H9 (cell line): ENCODE data around the gene ADARB2. TPM values are rescaled to one million over a fixed set of nuclear protein-coding genes. Genes with fewer than 3 reads are reported as not detected.

Source experiments
- DNase-seq: peaks from one replicate; pipeline ENCODE4 v3.0.0-alpha.2; 2017
- H2AFZ ChIP-seq: one replicate; pipeline ENCODE4 v1.6.1; 2013; ENCODE audit warnings: mild to moderate bottlenecking, low read length, control low read depth, moderate library complexity
- H2AK5ac ChIP-seq: 2 replicates; pipeline ENCODE4 v1.6.1; 2013; ENCODE audit warnings: low read length, control low read depth, mixed read lengths; ENCODE audit not compliant: insufficient read length
- H2BK120ac ChIP-seq: one replicate; pipeline ENCODE4 v1.6.1; 2013; ENCODE audit warnings: low read depth, mild to moderate bottlenecking, low read length, control low read depth, inconsistent platforms; ENCODE audit not compliant: poor library complexity, severe bottlenecking
- H2BK12ac ChIP-seq: 2 replicates; pipeline ENCODE4 v1.6.1; 2013; ENCODE audit warnings: low read length, control low read depth, mixed read lengths, low read depth; ENCODE audit not compliant: insufficient read length
- H2BK15ac ChIP-seq: 2 replicates; pipeline ENCODE4 v1.6.1; 2013; ENCODE audit warnings: low read depth, low read length, control low read depth
- H2BK20ac ChIP-seq: one replicate; pipeline ENCODE4 v1.6.1; 2013; ENCODE audit warnings: low read depth, mild to moderate bottlenecking, low read length, control low read depth, inconsistent platforms; ENCODE audit not compliant: poor library complexity, severe bottlenecking
- H2BK5ac ChIP-seq: 2 replicates; pipeline ENCODE4 v1.6.1; 2013; ENCODE audit warnings: low read length, control low read depth, mixed read lengths; ENCODE audit not compliant: insufficient read length
- H3K14ac ChIP-seq: 2 replicates; pipeline ENCODE4 v1.6.1; 2013; ENCODE audit warnings: low read length, control low read depth; ENCODE audit not compliant: insufficient read depth
- H3K18ac ChIP-seq: 2 replicates; pipeline ENCODE4 v1.6.1; 2013; ENCODE audit warnings: low read depth, mild to moderate bottlenecking, mixed read lengths, low read length, control low read depth; ENCODE audit not compliant: insufficient read length
- H3K23ac ChIP-seq: 2 replicates; pipeline ENCODE4 v1.6.1; 2013; ENCODE audit warnings: low read length, control low read depth, mixed read lengths, low read depth; ENCODE audit not compliant: insufficient read length
- H3K23me2 ChIP-seq: 2 replicates; pipeline ENCODE4 v1.6.1; 2013; ENCODE audit warnings: low read depth, mild to moderate bottlenecking, mixed read lengths, low read length, control low read depth; ENCODE audit not compliant: insufficient read length, poor library complexity, severe bottlenecking
- H3K27ac ChIP-seq: 2 replicates; pipeline ENCODE4 v1.5.1; 2013; ENCODE audit warnings: low read length, control low read depth, mixed read lengths, low read depth; ENCODE audit not compliant: insufficient read length
- H3K27me3 ChIP-seq: 2 replicates; pipeline ENCODE4 v1.6.1; 2013; ENCODE audit warnings: low read length, control low read depth, inconsistent platforms; ENCODE audit not compliant: insufficient read depth
- H3K4ac ChIP-seq: 2 replicates; pipeline ENCODE4 v1.6.1; 2013; ENCODE audit warnings: low read depth, mild to moderate bottlenecking, control low read depth, inconsistent platforms, low read length, moderate library complexity
- H3K4me1 ChIP-seq: 2 replicates; pipeline ENCODE4 v1.6.1; 2013; ENCODE audit warnings: low read length, control low read depth, inconsistent platforms; ENCODE audit not compliant: insufficient read depth
- H3K4me2 ChIP-seq: 2 replicates; pipeline ENCODE4 v1.6.1; 2013; ENCODE audit warnings: low read length, control low read depth, mixed read lengths; ENCODE audit not compliant: insufficient read length, insufficient read depth
- H3K56ac ChIP-seq: 2 replicates; pipeline ENCODE4 v1.6.1; 2013; ENCODE audit warnings: low read depth, mild to moderate bottlenecking, mixed read lengths, low read length, control low read depth; ENCODE audit not compliant: insufficient read length
- H3K79me1 ChIP-seq: 2 replicates; pipeline ENCODE4 v1.6.1; 2013; ENCODE audit warnings: low read depth, mild to moderate bottlenecking, moderate library complexity, low read length, control low read depth, inconsistent platforms; ENCODE audit not compliant: insufficient read depth, poor library complexity, severe bottlenecking
- H3K79me2 ChIP-seq: 2 replicates; pipeline ENCODE4 v1.6.1; 2013; ENCODE audit warnings: low read length, control low read depth, inconsistent platforms; ENCODE audit not compliant: insufficient read depth
- H3K9ac ChIP-seq: 2 replicates; pipeline ENCODE4 v1.6.1; 2013; ENCODE audit warnings: low read length, control low read depth, mixed read lengths; ENCODE audit not compliant: insufficient read length; ENCODE audit errors: extremely low read depth
- H3K9me3 ChIP-seq: one replicate; pipeline ENCODE4 v1.6.1; 2013; ENCODE audit warnings: low read depth, low read length, inconsistent platforms; ENCODE audit not compliant: control insufficient read depth
- H3T11ph ChIP-seq: one replicate; pipeline ENCODE4 v1.6.1; 2013; ENCODE audit warnings: mild to moderate bottlenecking, low read length, control low read depth, inconsistent platforms
- H4K20me1 ChIP-seq: one replicate; pipeline ENCODE4 v1.6.1; 2013; ENCODE audit not compliant: control insufficient read depth, insufficient read length, insufficient read depth
- H4K5ac ChIP-seq: 2 replicates; pipeline ENCODE4 v1.6.1; 2013; ENCODE audit warnings: low read depth, mild to moderate bottlenecking, mixed read lengths, low read length, control low read depth; ENCODE audit not compliant: insufficient read length
- H4K8ac ChIP-seq: replicated peaks from 2 replicates; pipeline ENCODE4 v1.6.1; 2013; ENCODE audit warnings: low read length, control low read depth, mixed read lengths, low read depth; ENCODE audit not compliant: insufficient read length
- H4K91ac ChIP-seq: 2 replicates; pipeline ENCODE4 v1.6.1; 2013; ENCODE audit warnings: low read depth, mild to moderate bottlenecking, moderate library complexity, mixed read lengths, low read length, control low read depth; ENCODE audit not compliant: insufficient read length
- H3K27ac Mint-ChIP-seq, 3 experiments: 2 replicates in 2 of 3; 3 replicates in 1 of 3; pipeline ENCODE4 v1.8.0; 2020 to 2021; ENCODE audit warnings: mixed read lengths in 3 of 3, mild to moderate bottlenecking in 1 of 3, moderate library complexity in 1 of 3
- H3K27me3 Mint-ChIP-seq: 2 replicates; pipeline ENCODE4 v1.8.0; 2021; ENCODE audit warnings: low read depth, mild to moderate bottlenecking, moderate library complexity, mixed read lengths
- H3K36me3 Mint-ChIP-seq, 3 experiments: 2 replicates in 2 of 3; 3 replicates in 1 of 3; pipeline ENCODE4 v1.8.0; 2020 to 2021; ENCODE audit warnings: low read depth in 3 of 3, mixed read lengths in 3 of 3; ENCODE audit not compliant: insufficient read depth in 1 of 3
- H3K4me1 Mint-ChIP-seq, 2 experiments: 2 replicates each; pipeline ENCODE4 v1.8.0; 2020; ENCODE audit warnings: mixed read lengths in 2 of 2
- H3K4me3 Mint-ChIP-seq, 2 experiments: 2 replicates in 1 of 2; 3 replicates in 1 of 2; pipeline ENCODE4 v1.8.0; 2020 to 2021; ENCODE audit warnings: mild to moderate bottlenecking in 2 of 2, mixed read lengths in 2 of 2, moderate library complexity in 1 of 2
- H3K9me3 Mint-ChIP-seq, 2 experiments: 2 replicates in 1 of 2; 3 replicates in 1 of 2; pipeline ENCODE4 v1.8.0; 2020; ENCODE audit warnings: mild to moderate bottlenecking in 2 of 2, mixed read lengths in 2 of 2, moderate library complexity in 1 of 2
- CTCF ChIP-seq: fragments of 200-600 bp; sonication (generic); conservative IDR thresholded peaks from 3 replicates; pipeline ENCODE4 v1.8.0; 2021; ENCODE audit warnings: antibody characterized with exemption, mild to moderate bottlenecking
- WGBS: extraction: QIAGEN DNeasy Blood & Tissue Kit; methylation state at CpG from one replicate; pipeline ENCODE4 v1.1.7; 2013; ENCODE audit warnings: missing lambda C conversion rate, low lambda C conversion rate, mixed read lengths; ENCODE audit not compliant: insufficient read length; ENCODE audit errors: extremely low coverage; 5-methylcytosine and 5-hydroxymethylcytosine counted together
- total RNA-seq: library from RNA; stranded (reverse); gene quantifications from 2 replicates; pipeline ENCODE4 v1.2.1, GENCODE V29; 2021

ADARB2 gene
- total RNA-seq, 1 experiment from 2014 or later: 0.87 TPM

GRCh38 chr10:1184541-1185430 lies 552.5 kb downstream of the ADARB2 start:
- Histone ChIP-seq H3K4me2 (no peak overlapping the region), H3K23ac (no peak overlapping the region), H3K79me1 (no peaks in the 10 kb centered on the region), H3K23me2 (no peaks in the 10 kb centered on the region), H3K9me3 (no peaks in the 10 kb centered on the region), H2AK5ac (no peak overlapping the region), H2BK12ac (no peak overlapping the region), H2BK120ac (no peak overlapping the region), H2BK20ac (no peak overlapping the region), H3K27me3 (no peaks in the 10 kb centered on the region), H3K14ac (no peak overlapping the region), H3T11ph (no peak overlapping the region), H3K18ac (no peak overlapping the region), H2AFZ (no peak overlapping the region), H4K8ac (no peak overlapping the region), H4K91ac (no peak overlapping the region), H3K27ac (no peak overlapping the region), H3K4ac (no peak overlapping the region), H2BK5ac (no peak overlapping the region), H3K4me1 (no peaks in the 10 kb centered on the region), H4K20me1 (no peaks in the 10 kb centered on the region), H3K79me2 (no peaks in the 10 kb centered on the region), H4K5ac (no peak overlapping the region), H3K9ac (no peak overlapping the region), H3K56ac (no peak overlapping the region), H2BK15ac (no peak overlapping the region)
- no peak for DNase-seq
- no CpG with 5 or more reads among the region's 45 CpGs for WGBS
- no peaks in the 10 kb centered on the region for H3K9me3 Mint-ChIP-seq
- peaks cover 6 to 23% of the 10 kb centered on the region in 2 experiments for H3K4me1 Mint-ChIP-seq
- H3K27me3 Mint-ChIP-seq: peaks cover 11% of the 10 kb centered on the region; the same call in 1 of the 2 replicates
- H3K27ac Mint-ChIP-seq: no peak overlapping the region; a peak in 1 of 7 replicates
- no peaks in the 10 kb centered on the region for H3K36me3 Mint-ChIP-seq
- no peak overlapping the region for H3K4me3 Mint-ChIP-seq
- TF ChIP-seq CTCF: no peak
